HG02943 (cell line): ENCODE measurements around the gene TIMP3.
"Not testable (repeated sequence)": the region's sequence is repeated elsewhere in the genome, so short reads cannot be mapped to it uniquely, and the experiment has no call there.

Experiments used
- ATAC-seq: cut with Tn5 transposase; IDR thresholded peaks from one replicate; pipeline ENCODE4 v1.9.1; 2021; ENCODE audit warnings: mild to moderate bottlenecking, low read depth, moderate library complexity; ENCODE audit not compliant: unreplicated experiment

Gene TIMP3

DNA sequence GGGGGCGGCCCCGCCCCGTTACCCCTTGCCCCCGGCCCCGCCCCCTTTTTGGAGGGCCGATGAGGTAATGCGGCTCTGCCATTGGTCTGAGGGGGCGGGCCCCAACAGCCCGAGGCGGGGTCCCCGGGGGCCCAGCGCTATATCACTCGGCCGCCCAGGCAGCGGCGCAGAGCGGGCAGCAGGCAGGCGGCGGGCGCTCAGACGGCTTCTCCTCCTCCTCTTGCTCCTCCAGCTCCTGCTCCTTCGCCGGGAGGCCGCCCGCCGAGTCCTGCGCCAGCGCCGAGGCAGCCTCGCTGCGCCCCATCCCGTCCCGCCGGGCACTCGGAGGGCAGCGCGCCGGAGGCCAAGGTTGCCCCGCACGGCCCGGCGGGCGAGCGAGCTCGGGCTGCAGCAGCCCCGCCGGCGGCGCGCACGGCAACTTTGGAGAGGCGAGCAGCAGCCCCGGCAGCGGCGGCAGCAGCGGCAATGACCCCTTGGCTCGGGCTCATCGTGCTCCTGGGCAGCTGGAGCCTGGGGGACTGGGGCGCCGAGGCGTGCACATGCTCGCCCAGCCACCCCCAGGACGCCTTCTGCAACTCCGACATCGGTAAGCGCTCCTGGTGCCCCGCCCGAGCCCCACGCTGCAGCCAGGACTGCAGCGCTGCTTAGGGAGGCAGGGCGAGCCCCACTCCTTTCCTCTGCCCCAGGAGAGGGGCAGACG, at the start of gene TIMP3:
Gene TIMP3 (plus strand): TSS at position 169 of the 700 bp plus-strand sequence. CDS start 297 bp downstream, at position 466.
- ATAC-seq: no peak

DNA sequence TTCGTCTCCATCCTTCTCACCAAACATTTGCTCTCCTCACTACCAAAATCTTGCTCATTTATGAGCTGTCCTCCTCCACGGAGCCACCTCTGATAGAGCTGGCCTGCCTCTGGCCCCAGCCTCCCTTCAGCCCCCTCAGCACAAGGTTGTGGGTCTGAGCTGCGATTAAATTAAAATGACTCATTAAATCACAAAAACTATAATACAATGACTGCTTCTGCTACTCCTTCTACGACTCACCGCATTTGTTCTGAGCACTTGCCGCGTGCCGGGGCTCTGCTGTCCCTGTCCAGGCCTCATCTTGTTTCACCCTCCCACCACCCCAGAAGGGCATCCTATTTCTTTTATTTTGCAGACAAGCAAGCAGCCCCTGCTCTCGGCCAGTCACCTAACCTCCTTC, 49.2 kb upstream of the TIMP3 start:
- no peak for ATAC-seq

DNA sequence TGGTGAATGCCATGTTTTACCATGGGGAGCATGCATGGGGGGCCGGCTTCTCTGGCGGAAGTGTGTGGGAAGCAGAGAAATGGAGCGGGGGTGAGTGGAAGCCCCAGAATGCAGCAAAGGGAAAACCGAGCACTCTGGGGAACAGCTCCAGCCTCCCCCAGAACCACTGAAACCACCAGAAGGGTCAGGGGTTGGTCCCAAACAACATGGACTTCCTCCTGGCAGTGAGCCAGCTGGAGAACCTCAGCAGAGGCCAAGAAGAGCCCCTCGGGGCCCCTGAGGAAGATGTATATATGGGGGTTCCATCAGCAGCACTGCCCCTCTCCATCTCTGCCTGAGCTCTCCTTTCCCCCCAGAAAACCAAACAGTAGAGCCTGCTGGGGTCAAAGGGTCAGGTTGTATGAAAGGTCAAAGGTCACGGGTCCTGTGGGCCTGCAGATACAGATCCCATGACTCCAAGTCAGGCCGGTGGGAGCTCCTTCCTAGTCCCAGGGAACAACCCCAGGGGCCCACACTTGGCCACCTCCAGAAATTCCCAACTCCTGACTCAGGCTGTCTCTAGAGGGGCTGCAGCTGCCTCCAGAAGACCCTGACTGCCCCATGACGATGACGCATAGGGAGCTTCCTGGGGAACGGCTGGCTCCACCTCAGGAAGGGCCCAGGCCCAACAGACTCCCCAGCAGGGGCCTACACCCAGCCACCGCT, 48.5 kb upstream of the TIMP3 start:
- no peak for ATAC-seq

DNA sequence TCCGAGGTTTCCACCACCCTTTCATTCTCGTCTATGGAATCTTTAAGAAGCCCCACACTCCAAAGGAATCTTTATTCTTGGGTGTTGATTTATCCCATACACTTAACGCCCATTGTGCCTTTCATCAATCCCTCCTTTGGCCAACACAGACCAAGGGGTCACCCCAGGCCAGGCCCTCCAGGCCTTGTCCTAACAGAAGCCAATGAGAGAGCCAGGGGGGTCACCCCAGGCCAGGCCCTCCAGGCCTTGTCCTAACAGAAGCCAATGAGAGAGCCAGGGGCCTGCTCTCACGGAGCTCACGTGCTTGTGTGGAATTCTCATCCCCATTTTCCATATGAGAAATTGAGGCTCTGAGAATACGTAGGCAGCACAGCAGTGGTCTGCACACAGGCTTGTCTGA, 47.9 kb upstream of the TIMP3 start:
- no peak for ATAC-seq

DNA sequence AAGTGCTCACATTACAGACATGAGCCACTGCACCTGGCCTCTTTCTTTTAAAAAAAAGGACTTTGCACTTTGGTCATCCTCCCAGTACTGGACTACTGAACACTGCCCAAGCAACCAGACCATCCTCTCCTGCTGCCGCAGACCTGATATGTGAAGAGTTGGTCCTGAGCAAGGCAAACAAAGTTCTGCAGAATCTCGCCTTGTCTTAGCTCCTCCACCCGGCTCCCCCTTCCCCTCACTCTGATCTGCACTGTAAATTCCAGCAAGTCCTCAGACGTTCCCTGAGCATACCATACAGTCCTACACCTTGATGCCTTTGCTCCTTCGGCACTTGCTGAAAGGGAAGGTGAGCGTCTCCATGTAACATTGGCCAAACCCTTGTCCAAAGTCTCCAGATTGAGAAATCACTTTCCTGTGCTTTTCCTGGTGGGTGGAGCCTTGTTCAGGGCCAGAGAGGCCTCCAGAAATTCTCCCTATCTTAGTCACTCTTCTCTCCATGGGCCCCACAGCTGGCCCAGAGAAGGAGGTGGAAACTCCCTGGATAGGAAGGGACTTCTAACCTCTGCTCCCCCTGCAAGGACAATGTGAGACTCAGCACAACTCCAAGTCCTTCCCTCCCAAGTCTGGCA, 47.0 kb upstream of the TIMP3 start:
- ATAC-seq: no peak

DNA sequence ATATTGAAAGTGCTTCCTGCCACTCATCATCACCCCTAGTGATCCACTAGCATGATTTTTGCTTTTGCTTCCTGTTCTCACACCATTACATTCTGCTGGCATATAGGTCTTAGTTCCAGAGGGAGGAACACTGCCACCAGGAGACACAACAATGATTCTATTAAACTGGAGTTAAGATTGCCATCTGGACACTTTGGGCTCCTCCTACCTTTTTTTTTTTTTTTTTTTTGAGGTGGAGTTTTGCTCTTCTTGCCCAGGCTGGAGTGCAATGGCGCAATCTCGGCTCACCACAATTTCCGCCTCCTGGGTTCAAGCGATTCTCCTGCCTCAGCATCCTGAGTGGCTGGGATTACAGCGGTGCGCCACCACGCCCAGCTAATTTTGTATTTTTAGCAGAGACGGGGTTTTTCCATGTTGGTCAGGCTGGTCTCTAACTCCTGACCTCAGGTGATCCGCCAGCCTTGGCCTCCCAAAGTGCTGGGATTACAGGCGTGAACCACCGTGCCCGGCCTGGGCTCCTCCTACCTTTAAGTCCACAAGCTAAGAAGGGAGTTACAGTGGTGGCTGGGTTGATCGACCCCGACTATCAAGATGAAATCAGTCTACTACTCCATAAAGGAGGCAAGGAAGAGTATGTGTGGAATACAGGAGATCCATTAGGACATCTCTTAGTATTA, 44.3 kb upstream of the TIMP3 start:
- not testable (repeated sequence) for ATAC-seq

DNA sequence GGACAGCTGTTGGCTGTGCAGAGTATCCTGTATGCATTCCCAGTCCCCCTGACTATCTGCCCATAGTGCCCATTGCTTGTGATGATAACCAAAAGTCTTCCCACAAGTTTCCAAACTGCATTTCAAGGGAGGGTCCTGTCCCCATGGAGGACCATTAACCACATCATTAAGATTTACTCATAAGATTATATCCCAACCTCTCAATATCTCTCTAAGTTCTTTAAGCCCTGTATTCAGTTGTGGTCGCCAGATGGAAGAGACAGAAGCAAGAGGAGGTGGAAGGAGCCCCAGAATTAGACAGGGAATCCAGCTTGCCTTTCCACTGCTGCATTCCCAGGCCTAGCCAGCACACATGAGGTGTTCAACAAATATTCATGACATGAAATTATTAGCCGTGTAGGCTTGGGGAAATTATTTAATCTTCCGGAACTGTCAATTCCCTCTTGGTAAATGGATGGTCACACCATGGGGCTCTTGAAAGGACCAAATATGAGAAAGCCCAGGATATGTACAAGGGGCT, 42.6 kb upstream of the TIMP3 start:
- ATAC-seq: no peak

DNA sequence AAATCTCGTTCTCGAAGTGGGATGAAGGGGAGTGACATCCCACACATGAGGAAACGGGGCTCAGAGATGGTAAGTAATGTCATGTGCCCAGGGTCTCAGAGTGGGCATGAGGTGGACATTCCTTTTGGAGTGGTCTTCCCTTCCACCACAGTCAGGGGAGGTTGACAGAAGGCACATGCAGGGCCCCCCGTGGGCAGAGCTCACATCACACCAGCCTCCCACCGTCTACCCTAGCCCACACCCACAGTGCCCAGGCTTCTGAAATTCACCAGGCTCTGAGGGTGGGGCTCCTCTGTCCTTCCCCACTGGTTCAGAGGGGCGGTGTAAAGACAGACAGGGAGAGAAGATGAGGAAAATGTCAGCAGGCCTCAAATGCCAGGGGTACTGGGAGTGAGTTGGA, 41.1 kb upstream of the TIMP3 start:
- ATAC-seq: no peak

DNA sequence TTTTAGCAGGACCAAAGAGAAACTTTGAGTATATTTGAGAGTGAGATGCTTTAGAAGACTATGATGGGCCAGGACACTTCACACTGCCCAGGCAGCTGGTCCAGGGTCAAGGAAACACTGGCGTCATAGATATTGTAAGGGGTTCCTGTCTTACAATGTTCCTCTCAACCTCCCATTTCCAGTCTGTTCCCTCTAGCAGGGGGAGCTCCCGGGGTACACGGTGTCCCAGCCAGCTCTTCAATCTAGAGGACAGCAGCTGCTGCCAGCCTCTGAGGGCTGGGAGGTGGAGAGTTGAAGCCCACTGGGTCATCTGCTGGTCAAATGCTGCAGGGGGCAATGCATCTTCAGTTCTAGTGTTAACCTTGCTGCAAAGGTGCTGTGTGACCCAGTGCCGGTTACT, 40.7 kb upstream of the TIMP3 start:
- no peak for ATAC-seq

DNA sequence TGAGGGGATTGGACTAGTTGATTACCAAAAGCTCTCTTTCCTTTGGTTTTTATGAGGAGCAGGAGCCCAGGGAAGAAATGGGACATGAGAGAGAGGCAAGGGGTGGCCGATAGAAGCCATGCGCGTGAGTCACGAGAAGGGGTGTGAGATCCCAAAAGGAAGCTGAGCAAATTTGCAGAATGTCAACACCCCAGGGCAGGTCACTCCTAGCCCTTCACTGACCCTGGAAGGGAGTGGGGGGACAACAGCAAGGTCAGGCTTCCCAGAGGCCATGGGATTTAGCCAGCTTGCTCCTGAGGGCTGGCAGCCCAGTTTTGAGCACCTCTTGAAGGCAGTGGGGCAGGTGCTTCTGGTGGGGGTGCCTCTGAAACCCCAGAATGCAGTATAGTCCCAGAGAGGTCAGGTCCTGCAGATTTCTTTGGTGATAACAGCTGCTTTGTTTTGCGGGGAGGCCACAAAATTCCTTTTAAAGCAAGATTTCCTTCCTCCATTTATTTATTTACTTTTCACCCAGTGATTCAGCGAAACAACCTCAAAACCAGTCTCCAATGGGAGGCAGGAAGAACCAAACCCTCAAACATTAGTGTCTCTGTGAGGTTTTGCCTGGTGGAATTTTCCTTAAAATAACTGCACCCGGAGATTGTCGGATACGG, 40.1 kb upstream of the TIMP3 start:
- ATAC-seq: no peak

DNA sequence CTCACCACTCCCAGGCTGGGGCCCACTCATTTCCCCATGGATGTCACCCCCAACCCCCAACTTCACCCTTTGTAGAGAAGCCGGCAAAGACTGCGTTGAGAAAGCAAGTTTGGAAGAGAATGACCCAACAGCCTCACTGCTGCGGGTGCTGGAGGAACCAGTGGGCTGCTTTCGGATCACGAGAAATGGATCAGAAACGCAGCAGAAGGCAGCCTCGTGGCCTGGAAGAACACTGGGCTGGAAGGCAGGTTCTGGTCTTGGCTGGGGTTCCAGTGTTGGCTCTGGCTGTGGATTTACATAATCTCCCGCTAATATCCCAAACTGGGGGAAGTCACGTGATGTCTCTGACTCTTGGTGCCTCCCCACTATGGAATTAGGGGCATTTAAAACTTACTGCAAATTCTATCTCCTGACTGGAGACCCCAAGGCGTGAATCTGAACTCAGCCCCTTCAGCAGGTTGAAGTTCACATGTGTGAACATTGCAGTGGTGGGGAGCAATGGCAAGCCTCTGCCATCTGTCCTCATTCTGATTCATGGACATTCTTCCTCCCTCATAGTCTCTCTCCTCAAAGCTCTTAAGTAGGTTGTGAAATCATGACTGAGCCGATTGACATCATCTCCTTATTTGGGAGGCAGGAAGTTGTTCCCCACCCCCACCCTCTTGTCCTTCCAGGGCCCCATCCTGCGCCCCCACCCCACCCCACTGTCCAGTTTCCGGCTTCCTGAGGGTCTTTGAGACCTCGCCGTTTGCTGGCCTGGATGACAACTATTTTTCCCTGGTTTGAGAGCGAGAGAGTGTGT, 37.0 kb upstream of the TIMP3 start:
- ATAC-seq: no peak

DNA sequence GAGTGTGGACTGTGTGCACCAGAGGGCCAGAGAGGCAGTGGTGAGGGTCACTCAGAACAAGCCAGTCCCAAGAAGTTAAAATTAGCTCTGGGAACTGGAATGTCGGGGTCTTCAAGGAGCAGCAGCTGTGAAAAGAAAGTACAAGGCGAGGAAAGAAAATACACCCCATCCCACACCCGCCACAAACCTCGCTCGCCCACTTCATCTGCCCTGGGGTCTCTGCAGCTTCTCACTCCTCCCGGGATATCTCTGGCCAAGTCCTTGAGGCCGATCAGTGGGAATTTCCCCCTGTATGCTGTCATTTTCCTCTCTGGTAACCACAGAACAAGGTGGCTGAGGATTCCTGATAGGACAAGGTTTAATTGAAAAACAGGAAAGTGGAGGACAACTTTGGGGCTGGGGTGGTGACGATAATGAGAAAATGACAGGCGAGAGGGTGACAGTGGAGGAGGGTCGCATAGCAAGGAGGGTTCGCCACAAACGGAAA, 36.3 kb upstream of the TIMP3 start:
- ATAC-seq: no peak

DNA sequence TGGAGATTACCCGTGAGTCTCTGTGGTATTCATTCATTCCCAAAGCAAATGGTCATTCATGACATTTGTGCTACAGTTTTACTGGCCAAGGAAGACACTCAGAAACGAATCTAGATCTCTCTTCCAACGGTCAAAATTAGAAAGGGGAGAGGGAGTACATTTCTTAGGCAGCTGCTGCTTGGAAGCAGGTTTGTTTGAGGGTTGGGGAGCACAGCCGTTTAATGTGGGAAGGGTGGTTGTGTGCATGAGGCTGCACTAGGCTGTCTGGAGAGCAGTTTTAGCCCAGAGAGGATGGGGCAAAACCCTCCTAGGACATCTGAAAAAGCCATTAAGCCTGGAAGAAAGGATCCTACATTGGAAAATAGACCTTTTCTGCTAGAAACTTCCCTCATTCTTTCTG, 29.7 kb upstream of the TIMP3 start:
- ATAC-seq: no peak

DNA sequence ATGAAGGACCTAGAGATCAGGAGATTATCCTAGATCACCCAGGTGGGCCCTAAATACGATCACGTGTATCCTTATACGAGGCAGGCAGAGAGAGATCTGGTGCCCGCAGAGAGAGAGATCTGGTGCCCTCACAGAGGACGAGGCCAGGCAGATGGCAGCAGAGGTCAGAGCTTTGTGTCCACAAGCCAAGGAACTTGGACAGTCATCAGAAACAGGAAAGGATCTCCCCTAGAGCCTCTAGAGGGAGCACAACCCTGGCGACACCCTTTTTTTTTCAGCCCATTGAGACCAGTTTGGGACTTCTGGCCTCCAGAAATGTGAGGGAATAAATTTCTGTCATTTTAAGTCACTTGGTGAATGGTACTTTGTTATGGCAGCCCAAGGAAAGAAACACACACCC, 25.5 kb upstream of the TIMP3 start:
- ATAC-seq: no peak

DNA sequence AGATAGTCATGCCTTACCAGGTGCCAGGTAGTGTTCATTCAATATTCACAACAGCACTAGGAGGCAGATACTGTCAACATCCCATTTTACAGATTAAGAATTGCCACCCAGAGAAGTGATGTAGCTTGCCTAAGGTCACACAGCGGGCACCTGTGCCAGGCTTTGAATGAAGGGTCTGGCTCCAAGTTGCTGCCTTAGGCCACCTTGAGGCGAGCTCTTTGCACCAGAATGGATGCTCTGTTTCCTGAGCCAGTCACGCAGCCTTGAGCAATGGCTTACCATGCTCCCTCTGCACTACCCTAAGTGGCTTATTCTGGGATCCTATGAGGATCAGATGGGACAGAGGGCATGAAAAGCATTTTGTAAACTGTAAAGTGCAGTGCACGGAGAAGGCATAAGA, 25.1 kb upstream of the TIMP3 start:
- no peak for ATAC-seq

DNA sequence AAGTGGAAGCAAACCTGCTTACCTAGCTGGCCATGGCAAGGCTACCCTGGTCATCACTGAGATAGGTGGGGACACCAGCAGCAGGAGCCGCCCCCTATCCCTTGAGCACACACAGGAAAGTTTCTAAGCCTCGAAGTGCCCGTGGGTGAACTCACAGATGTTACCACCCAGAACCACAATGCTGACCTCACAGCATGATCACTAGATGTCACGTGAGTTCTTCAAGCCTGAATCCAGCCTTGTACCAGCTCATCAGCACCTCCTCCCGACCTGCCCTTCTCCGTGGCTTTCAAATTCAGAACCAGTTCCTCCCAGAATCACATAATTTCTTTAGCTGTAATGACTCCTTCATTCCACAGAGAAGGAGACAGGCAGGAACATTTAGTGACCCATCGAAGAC, 24.7 kb upstream of the TIMP3 start:
- no peak for ATAC-seq

DNA sequence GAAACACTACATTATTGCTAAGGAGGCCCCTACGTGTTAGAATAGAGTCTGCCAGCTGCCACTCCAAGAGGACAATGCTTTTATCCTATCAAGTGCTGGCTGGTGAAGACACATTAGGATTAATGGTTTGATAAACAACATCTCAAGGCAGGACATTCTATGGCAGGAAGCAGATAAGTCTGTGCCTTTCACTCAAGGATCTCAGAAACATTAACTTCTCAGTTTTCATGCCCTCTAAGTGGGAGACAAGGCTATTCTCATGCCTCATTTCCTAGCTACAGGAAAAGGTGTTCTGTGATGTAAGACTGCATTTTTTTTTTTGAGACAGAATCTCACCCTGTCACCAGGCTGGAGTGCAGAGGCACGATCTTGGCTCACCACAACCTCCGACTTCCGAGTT, 23.5 kb upstream of the TIMP3 start:
- ATAC-seq: no peak

DNA sequence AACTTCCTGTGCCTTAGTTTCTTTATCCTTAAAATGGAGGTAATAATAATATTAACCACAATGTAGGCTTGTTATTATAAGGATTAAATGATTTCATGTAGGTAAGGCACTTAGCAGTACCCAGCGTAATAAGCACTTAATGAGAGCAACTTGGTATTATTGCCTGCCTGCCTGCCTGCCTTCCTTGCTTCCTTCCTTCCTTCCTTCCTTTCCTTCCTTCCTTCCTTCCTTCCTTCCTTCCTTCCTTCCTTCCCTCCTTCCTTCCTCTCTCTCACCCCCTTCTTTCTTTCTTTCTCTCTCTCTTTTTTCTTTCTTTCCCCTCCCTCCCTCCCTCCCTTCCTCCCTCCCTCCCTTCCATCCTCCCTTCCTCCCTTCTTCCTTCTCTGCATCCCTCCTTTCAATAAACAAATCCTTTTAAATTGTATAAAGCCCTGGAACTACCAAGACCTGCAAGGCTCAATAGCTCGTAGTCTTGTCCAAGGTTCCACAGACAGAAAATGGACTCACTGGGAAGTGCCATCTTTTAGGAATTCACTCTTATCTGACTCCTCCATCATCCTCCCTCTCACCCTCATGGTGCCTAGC, 20.7 kb upstream of the TIMP3 start:
- ATAC-seq: no peak

DNA sequence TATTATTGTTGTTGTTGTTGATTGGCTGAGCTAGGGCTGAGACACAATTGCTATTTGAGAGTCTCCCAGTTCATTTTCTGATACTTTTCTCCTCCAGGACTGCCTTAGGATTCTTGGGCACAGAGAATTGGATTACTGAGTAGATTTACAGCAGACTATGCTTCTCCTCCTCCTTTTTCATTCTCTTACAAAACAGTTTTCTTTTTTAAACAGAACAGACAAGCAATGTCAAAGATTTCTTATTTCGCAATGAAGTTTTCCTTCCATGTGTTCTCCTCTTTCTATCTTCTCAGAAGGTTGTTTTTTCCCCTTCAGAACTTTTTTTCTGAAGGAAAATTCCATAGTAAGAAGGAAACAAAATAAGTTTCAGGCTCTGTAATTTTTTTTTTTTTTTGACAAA, 19.8 kb upstream of the TIMP3 start:
- ATAC-seq: no peak
